ENCODE results near the gene CLCN5.

- TF ChIP-seq CTCF (IDR thresholded peaks at IDR 0.05) (no peak), EP300 (IDR thresholded peaks at IDR 0.05; ENCODE audit: low read depth) (no peak)
Measured at GRCh38 chrX:50054147-50054546, 131.8 kb downstream of the CLCN5 start.
